Muscle layer of duodenum (tissue), 2 donors: ENCODE measurements around the gene BCO1.

Source experiments
- H3K27ac ChIP-seq: one replicate; pipeline ENCODE4 v1.7.0; 2013; ENCODE audit warnings: mild to moderate bottlenecking, low read length
- H3K27me3 ChIP-seq: one replicate; pipeline ENCODE4 v1.7.0; 2013; ENCODE audit warnings: low read depth, mild to moderate bottlenecking, control low read depth, low read length
- H3K36me3 ChIP-seq, 2 donors: one replicate each; pipeline ENCODE4 v1.7.0; 2013; ENCODE audit warnings: low read length in 2 of 2, control low read depth in 1 of 2, mild to moderate bottlenecking in 1 of 2; ENCODE audit not compliant: insufficient read depth in 2 of 2, control insufficient read depth in 1 of 2
- H3K4me1 ChIP-seq, 2 donors: one replicate each; pipeline ENCODE4 v1.7.0; 2013; ENCODE audit warnings: low read length in 2 of 2, mild to moderate bottlenecking in 2 of 2, control low read depth in 1 of 2, moderate library complexity in 1 of 2; ENCODE audit not compliant: insufficient read depth in 2 of 2, control insufficient read depth in 1 of 2
- H3K4me3 ChIP-seq, 2 donors: one replicate each; pipeline ENCODE4 v1.7.0; 2013; ENCODE audit warnings: low read length in 2 of 2, low read depth in 1 of 2, mild to moderate bottlenecking in 1 of 2
- H3K9me3 ChIP-seq, 2 donors: one replicate each; pipeline ENCODE4 v1.7.0; 2013; ENCODE audit warnings: low read length in 2 of 2, control low read depth in 1 of 2, mild to moderate bottlenecking in 1 of 2; ENCODE audit not compliant: control insufficient read depth in 1 of 2
- donor health status: healthy.

BCO1 gene

DNA sequence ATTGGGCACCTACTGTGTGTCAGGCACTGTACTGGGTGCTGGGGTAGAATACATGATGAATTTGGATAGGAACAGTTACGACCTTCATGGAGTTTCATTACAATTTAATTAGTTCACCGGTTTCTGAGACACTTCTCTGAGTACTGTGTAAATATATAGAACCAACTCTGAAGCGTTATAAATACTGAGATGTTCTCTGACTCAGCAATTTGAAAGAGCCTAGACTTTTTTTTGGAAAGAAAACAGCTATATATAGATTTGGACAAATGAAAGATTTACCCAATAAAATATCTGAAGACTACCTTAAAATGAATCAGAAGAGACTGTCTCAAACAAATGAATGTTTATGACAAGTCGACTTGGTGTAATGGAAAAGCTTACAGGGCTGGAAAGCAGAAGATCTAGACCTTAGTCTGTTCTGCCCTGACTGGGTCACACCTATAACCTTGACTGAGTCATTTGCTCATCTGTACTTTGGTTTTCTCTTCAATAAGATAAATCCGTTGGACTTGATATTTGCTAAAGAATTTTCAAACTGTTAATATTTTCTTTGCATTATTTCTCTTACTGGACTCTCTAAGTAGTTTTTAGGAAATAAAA, 71.7 kb downstream of the BCO1 start:
- Histone ChIP-seq H3K4me3 (no peak overlapping the region), H3K27me3 (no peaks in the 10 kb centered on the region), H3K4me1 (peaks cover 9 to 11% of the 10 kb centered on the region in 2 donors), H3K36me3 (no peaks in the 10 kb centered on the region), H3K27ac (no peak overlapping the region), H3K9me3 (no peaks in the 10 kb centered on the region)

DNA sequence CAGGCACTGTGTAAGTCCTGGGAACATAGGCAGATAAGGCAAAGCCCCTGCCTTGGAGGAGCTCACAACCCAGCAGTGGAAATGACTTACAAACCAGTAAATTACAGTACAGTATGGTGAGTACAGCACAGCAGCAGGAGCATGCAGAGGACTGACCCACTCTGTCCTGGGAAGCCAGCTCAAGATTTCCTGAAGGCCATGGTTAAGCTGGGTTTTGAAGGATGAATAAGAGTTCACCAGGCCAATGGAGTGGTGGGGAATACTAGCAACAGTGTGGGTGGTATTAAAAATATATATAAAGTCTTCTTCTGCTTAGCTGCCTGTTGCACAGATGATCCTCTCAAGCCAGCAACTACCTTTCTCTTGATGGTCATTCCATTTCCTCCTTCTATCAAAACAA, 73.3 kb downstream of the BCO1 start:
- Histone ChIP-seq H3K4me3 (no peak overlapping the region), H3K27me3 (no peaks in the 10 kb centered on the region), H3K27ac (no peak overlapping the region), H3K9me3 (no peaks in the 10 kb centered on the region), H3K4me1 (peaks cover 9 to 11% of the 10 kb centered on the region in 2 donors), H3K36me3 (no peaks in the 10 kb centered on the region)

DNA sequence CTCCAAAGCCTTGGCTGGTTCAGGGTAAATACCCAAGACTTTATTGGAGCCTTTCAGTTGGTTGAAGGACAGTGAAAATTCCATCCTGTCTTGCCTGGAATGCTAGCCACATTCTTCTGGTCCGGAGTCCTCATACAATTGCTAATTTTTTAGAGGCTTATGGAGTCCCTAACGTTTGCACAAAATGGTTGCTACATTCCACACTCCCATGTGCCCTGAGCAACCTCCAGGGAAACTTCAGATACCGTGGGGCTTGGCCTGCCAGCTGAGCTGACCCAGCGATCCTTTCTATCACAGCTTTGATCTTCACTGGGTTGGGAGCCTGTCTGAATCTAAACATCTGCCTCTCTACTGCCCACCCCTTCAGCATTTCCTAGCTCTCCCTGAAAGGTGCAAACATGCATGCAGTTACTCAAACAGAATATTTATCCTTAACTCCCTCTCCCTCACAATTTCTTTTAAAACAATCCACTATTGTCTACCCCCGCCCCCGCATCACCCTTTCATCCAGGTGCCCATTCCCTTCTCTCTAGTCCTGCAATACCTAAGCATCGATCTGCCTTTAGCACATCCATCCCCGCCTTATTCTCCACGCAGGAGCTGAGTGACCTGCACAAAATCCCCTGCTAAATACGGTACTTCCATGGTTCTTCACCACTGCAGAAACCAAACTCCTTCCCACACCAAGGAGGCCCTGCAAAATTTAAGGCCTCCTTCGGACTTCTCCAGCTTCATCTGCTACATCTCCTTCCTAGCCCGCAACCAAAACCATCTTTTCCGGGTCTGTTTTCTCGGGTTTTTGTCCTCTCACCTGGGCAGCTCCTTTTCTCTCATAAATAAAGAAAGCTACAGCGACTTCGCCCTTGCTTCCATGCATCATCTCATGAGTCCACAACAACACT, 75.5 kb downstream of the BCO1 start:
- H3K9me3 ChIP-seq: no peaks in the 10 kb centered on the region
- peak overlapping the region; percentile 73 for H3K27ac ChIP-seq
- H3K4me3 ChIP-seq: peak overlapping the region; percentile 96 to 99
- peaks cover 9 to 15% of the 10 kb centered on the region in 2 donors for H3K4me1 ChIP-seq
- no peaks in the 10 kb centered on the region for H3K27me3 ChIP-seq
- H3K36me3 ChIP-seq: no peaks in the 10 kb centered on the region

DNA sequence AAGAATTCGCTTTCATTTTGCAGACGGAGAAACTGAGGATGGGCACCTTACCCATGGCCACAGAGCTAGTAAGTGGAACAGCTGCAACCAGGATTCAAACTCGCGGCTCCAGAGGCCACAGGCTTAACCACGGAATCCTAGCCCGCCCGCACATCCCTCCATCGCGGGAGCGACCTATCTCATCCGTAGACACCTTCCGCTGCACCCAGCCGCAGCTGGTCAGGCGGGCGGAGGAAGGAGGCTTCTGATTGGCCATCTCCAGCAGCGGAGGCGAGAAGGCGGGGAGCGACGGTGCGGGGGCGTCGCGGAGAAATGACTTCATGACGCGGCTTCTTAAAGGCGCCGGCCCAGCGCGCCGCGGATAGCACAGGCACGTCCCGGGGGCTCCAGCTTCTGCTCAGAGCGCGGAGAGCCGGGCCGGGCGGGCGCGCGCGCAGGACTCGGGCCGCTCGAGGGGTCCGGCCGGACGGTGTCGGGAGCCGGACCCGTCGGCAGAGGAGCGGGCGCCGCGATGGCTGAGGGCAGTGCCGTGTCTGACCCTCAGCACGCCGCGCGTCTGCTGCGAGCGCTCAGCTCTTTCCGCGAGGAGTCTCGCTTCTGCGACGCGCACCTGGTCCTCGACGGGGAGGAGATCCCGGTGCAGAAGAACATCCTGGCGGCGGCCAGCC, 76.2 kb downstream of the BCO1 start, which contains the start of gene GAN:
Gene GAN (plus strand): TSS at position 360 of the 668 bp plus-strand sequence. CDS start 152 bp downstream, at position 512.
- H3K36me3 ChIP-seq: no peaks in the 10 kb centered on the region
- no peaks in the 10 kb centered on the region for H3K27me3 ChIP-seq
- H3K4me3 ChIP-seq: peak within 1 kb of the TSS; percentile 96 to 99
- H3K9me3 ChIP-seq: no peaks in the 10 kb centered on the region
- H3K27ac ChIP-seq: peak within 1 kb of the TSS; percentile 73
- H3K4me1 ChIP-seq: peaks cover 9 to 22% of the 10 kb centered on the region in 2 donors

DNA sequence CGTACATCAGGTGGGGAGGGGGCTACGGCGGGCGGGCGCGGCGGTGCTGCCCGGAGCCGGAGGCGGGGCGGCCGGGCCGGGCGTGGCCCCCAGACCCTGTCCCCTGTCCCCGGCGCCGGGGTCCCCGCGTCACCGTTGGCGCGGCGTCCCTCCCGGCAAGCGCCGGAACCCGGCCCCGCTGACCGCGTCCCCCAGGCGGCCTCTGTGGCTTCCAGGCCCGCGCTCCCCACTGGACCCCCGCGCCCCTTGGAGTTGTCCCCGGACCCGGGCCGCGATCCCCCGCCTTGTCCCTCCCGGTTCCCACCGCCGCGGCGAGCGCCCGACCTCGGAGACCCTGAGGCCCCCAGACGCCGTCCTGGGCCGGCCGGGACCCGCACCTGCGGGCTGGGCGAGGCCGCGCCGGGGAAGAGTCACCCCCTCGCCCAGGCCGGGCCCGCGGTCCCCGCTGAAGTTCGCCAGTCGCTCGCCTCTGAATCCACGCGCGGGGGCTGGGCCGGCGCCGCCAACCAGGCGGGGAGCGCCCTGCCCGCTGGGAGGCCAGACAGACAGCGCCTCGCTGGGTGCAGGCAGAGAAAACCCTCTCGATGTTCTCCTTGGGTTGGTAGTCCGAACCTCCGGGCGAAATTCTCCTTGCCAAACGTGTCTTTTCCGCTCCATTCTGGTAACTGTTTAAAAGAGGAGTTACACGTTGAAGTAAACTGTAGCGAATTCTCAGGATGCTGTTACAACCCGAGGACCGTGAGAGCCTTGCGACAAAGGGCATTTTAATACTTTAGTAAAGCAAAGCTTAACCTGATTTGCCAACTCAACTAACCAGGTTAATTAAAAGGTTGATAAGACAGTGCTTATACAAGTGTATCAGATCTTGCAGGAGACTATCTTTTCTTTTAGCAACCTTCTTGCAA, 77.0 kb downstream of the BCO1 start:
- no peaks in the 10 kb centered on the region for H3K27me3 ChIP-seq
- H3K36me3 ChIP-seq: no peaks in the 10 kb centered on the region
- H3K9me3 ChIP-seq: no peaks in the 10 kb centered on the region
- peaks cover 9 to 29% of the 10 kb centered on the region in 2 donors for H3K4me1 ChIP-seq
- peak overlapping the region; percentile 96 to 99 for H3K4me3 ChIP-seq
- H3K27ac ChIP-seq: peak overlapping the region; percentile 73

DNA sequence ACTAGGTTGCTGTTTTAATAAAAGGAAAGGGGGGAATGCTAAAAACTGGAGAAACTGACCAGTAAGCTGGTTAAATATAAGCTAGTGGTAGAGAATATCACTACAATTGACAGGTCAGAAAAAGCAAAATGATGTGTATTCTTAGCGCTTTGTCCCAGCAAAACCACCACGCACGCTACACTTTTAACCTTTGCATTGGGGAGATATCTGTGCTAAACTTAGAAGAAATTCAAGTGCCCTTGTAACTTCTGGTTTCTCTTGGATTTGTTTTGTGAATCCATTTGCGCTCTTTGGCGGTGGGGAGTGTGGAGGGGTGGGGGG, 77.6 kb downstream of the BCO1 start:
- Histone ChIP-seq H3K27me3 (no peaks in the 10 kb centered on the region), H3K36me3 (no peaks in the 10 kb centered on the region), H3K4me1 (peaks cover 9 to 32% of the 10 kb centered on the region in 2 donors), H3K27ac (peak overlapping the region; percentile 56), H3K4me3 (peak overlapping the region; percentile 68 to 99), H3K9me3 (no peaks in the 10 kb centered on the region)

DNA sequence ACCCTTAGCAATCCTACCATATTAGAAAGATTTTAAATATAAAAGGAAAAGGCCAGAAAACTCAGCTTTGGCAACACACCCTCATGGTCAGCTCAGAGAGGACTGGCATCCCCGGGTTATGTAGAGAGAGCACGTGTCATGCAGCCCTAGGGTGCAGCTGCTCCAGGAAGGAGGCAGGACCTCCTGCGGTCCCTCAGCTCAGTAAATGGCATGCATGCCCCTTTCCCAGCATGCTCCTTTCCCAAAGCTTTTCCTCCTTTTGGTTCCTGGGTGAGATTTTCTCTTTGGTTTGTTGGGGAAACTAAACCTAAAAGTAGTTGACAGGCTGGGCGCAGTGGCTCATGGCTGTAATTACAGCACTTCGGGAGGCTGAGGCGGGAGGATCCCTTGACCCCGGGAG, 80.2 kb downstream of the BCO1 start:
- no peak overlapping the region for H3K4me3 ChIP-seq
- H3K27me3 ChIP-seq: no peaks in the 10 kb centered on the region
- H3K4me1 ChIP-seq: peaks cover 4 to 27% of the 10 kb centered on the region in 2 donors
- H3K27ac ChIP-seq: no peak overlapping the region
- H3K36me3 ChIP-seq: no peaks in the 10 kb centered on the region
- H3K9me3 ChIP-seq: no peaks in the 10 kb centered on the region

DNA sequence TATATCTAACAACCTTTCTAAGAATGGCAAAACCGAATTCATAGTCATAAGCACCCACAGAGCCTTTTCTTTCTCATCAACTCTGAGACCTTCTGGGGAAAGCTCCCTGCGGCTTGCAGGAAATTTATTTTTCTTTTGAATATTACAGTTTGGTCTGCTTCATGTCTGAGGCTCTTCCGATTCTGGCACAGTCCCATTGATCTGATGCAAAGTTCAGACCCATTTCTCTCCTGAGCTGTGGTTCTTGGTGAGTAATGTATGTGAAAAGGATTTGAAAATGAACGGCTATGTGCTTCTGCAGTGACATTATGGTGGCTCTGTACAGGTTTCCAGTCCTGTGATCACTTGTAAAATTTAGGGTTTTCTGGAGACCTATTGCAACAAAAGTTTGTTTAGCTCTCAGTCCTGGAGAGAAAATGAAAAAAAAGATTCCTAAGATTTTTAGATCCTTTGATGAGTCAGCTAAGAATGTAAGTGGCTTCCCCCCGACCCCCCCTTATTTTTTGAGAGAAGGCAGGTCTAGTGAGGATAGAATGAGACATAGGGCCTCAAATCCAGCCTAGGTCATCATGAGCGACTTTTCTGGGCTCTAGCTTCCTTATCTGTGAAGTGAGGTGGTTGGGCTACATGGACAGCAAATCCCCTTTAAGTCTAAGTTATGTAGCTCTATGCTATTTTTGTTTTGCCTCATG, 80.9 kb downstream of the BCO1 start:
- H3K36me3 ChIP-seq: no peaks in the 10 kb centered on the region
- peak overlapping the region; percentile 11 for H3K27ac ChIP-seq
- H3K4me3 ChIP-seq: no peak overlapping the region
- H3K27me3 ChIP-seq: no peaks in the 10 kb centered on the region
- H3K9me3 ChIP-seq: no peaks in the 10 kb centered on the region
- H3K4me1 ChIP-seq: peaks cover 0 to 21% of the 10 kb centered on the region in 2 donors

DNA sequence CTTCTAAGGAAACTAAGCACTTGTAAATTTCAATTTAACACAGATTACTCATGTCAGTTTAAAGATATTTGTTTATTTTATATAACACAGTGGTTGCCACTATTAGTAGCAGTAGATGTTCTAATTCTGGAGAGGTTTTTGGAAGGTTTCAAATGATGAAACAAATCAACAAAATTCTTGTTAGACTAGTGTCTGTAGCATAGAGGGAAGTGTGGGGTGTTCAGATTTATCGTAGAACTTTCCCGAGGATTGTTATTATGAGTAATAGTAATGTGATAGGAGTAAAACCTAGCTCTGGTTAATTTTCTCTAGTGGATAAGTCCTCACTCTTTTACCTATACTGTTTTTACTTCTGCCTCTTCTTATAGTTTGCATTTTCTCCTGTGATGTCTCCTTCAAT, 82.5 kb downstream of the BCO1 start:
- no peaks in the 10 kb centered on the region for H3K9me3 ChIP-seq
- H3K4me1 ChIP-seq: peaks cover 0 to 21% of the 10 kb centered on the region in 2 donors
- H3K27me3 ChIP-seq: no peaks in the 10 kb centered on the region
- H3K4me3 ChIP-seq: no peak overlapping the region
- H3K27ac ChIP-seq: no peak overlapping the region
- no peaks in the 10 kb centered on the region for H3K36me3 ChIP-seq

DNA sequence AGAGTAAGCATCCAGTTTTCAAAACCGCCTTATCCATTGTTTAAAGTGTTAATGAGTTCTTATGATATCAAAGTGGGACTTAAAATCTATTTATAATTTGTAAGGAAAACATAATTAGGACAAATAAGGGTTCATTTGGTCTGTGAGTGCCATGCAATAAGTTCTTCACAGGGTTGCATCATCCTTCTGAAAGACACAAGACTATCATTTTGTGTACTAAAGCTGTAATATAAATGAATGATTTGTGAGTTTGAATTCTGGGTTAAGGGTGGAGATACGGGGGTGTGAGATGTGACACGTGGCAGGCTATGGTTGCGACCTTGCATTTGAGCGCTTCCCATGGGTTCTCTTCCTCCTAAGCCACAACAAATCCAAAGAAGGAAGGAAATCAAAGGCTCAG, 83.0 kb downstream of the BCO1 start:
- Histone ChIP-seq H3K4me3 (no peak overlapping the region), H3K9me3 (no peaks in the 10 kb centered on the region), H3K36me3 (no peaks in the 10 kb centered on the region), H3K4me1 (peaks cover 0 to 21% of the 10 kb centered on the region in 2 donors), H3K27me3 (no peaks in the 10 kb centered on the region), H3K27ac (no peak overlapping the region)
